ENCODE data around the gene MRPS11. TPM values are rescaled to one million over a fixed set of nuclear protein-coding genes. Genes with fewer than 3 reads are reported as not detected.

Gene MRPS11
- total RNA-seq, 1 experiment from 2014 or later = 66.6 TPM

- H3K4me3 Mint-ChIP-seq (ENCODE audit: low read depth, unreplicated experiment) = no peak overlapping the region
- no peaks in the 10 kb centered on the region for H3K4me1 Mint-ChIP-seq (ENCODE audit: low read depth, unreplicated experiment)
- H3K27ac Mint-ChIP-seq (ENCODE audit: unreplicated experiment) = no peak overlapping the region
- TF ChIP-seq CTCF (IDR thresholded peaks at IDR 0.05; ENCODE audit: unreplicated experiment) = peak; percentile 83
- BruUV-seq (replicated peaks) = no TSS peak
- H3K36me3 Mint-ChIP-seq (ENCODE audit: insufficient read depth, unreplicated experiment) = no peaks in the 10 kb centered on the region
- intact Hi-C loops (cut with micrococcal nuclease; ENCODE audit: unreplicated experiment) = loop anchor here (5.0 kb wide), 1 partner anchor 208 kb away; no protein-coding TSS in a partner anchor
- H3K9me3 Mint-ChIP-seq (ENCODE audit: low read depth, unreplicated experiment) = peaks cover 2% of the 10 kb centered on the region
- peak; percentile 85 for DNase-seq
- CTCF ChIA-PET = interaction anchor here (0.5 to 0.6 kb wide), 3 partner anchors 161 to 214 kb away, joined by 3 to 5 read pairs (median 3); no protein-coding TSS in a partner anchor
- H3K27me3 Mint-ChIP-seq (ENCODE audit: unreplicated experiment) = peaks cover 49% of the 10 kb centered on the region
Observed at GRCh38 chr15:88450125-88450798, 17.2 kb upstream of the MRPS11 start.

DNA sequence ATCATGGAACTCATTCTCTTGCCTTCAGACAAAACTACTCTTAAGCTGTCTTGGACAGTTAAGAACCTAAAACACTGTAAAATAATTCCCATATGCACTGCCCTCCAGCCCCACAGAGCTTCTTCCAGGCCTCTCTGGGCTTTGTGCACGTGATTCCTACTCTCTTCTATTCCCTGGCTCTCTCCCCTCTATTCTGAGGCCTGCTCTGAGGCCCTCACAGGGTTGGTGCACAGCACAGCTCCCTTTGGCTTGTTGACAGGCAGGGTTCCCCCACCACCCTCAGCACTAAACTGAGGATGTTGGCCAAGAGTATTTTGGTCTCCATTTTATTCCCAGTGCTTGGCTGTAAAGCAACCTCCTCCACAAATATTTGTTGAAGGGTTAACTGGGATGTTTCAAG lies 13.9 kb upstream of the MRPS11 start:
- Mint-ChIP-seq H3K4me3 (ENCODE audit: low read depth, unreplicated experiment) (no peak overlapping the region), H3K27me3 (ENCODE audit: unreplicated experiment) (peaks cover 21% of the 10 kb centered on the region), H3K4me1 (ENCODE audit: low read depth, unreplicated experiment) (no peaks in the 10 kb centered on the region), H3K27ac (ENCODE audit: unreplicated experiment) (no peak overlapping the region), H3K36me3 (ENCODE audit: insufficient read depth, unreplicated experiment) (peaks cover 7% of the 10 kb centered on the region), H3K9me3 (ENCODE audit: low read depth, unreplicated experiment) (no peaks in the 10 kb centered on the region)
- intact Hi-C loops (cut with micrococcal nuclease; ENCODE audit: unreplicated experiment) = loop anchor here (5.0 kb wide), 1 partner anchor 211 kb away; no protein-coding TSS in a partner anchor
- TF ChIP-seq CTCF (IDR thresholded peaks at IDR 0.05; ENCODE audit: unreplicated experiment) = no peak
- no TSS peak for BruUV-seq (replicated peaks)
- CTCF ChIA-PET = no interaction called here
- DNase-seq = no peak

DNA sequence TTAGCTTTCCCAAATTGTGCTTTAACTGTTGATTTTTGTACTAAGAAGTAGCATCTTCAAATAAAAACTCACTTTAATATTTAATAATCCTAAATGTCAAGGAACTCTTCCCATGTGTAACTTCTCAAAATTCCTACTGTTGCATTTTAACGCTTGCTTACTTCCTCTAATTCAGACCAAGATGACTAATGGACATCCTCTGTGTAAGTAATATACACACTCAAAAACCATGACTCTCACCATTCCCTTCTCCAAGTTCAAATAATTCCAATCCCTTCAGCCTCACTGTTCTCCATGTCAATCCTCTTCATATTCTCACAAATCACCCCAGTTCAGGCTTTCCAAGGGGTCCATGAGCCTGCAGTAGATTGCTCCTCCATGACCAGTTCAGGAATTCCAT lies 13.3 kb upstream of the MRPS11 start:
- Mint-ChIP-seq H3K36me3 (ENCODE audit: insufficient read depth, unreplicated experiment) (peaks cover 8% of the 10 kb centered on the region), H3K27ac (ENCODE audit: unreplicated experiment) (no peak overlapping the region), H3K9me3 (ENCODE audit: low read depth, unreplicated experiment) (no peaks in the 10 kb centered on the region), H3K4me3 (ENCODE audit: low read depth, unreplicated experiment) (no peak overlapping the region), H3K27me3 (ENCODE audit: unreplicated experiment) (peaks cover 21% of the 10 kb centered on the region), H3K4me1 (ENCODE audit: low read depth, unreplicated experiment) (no peaks in the 10 kb centered on the region)
- no peak for DNase-seq
- intact Hi-C loops (cut with micrococcal nuclease; ENCODE audit: unreplicated experiment) = loop anchor here (5.0 kb wide), 1 partner anchor 212 kb away; no protein-coding TSS in a partner anchor
- TF ChIP-seq CTCF (IDR thresholded peaks at IDR 0.05; ENCODE audit: unreplicated experiment) = no peak
- CTCF ChIA-PET = no interaction called here
- BruUV-seq (replicated peaks) = no TSS peak

- BruUV-seq (replicated peaks) = no TSS peak
- CTCF ChIA-PET = interaction anchor here (1.2 kb wide), 1 partner anchor 12 kb away, joined by 6 read pairs; the partner anchor contains the start of genes MRPL46 and MRPS11
Observed at GRCh38 chr15:88454867-88455810, 12.4 kb upstream of the MRPS11 start.

More at GRCh38 chr15:88454867-88455810, 12.4 kb upstream of the MRPS11 start:
- no peak overlapping the region for H3K4me3 Mint-ChIP-seq (ENCODE audit: low read depth, unreplicated experiment)
- H3K9me3 Mint-ChIP-seq (ENCODE audit: low read depth, unreplicated experiment) = no peaks in the 10 kb centered on the region
- peaks cover 15% of the 10 kb centered on the region for H3K36me3 Mint-ChIP-seq (ENCODE audit: insufficient read depth, unreplicated experiment)
- H3K27ac Mint-ChIP-seq (ENCODE audit: unreplicated experiment) = no peak overlapping the region
- intact Hi-C loops (cut with micrococcal nuclease; ENCODE audit: unreplicated experiment) = loop anchor here (5.0 kb wide), 1 partner anchor 213 kb away; no protein-coding TSS in a partner anchor
- H3K4me1 Mint-ChIP-seq (ENCODE audit: low read depth, unreplicated experiment) = no peaks in the 10 kb centered on the region
- H3K27me3 Mint-ChIP-seq (ENCODE audit: unreplicated experiment) = peaks cover 18% of the 10 kb centered on the region
- TF ChIP-seq CTCF (IDR thresholded peaks at IDR 0.05; ENCODE audit: unreplicated experiment) = peak; percentile 66
- DNase-seq = peak; percentile 68
